K562 (cell line): ENCODE results near the gene VWA7. TPM values are rescaled to one million over a fixed set of nuclear protein-coding genes. Genes with fewer than 3 reads are reported as not detected.

Experiments used
- KAT2B ChIP-seq: IDR thresholded peaks from one replicate; pipeline ENCODE4 v1.6.1; 2012; ENCODE audit warnings: low read depth, mild to moderate bottlenecking, control low read depth, inconsistent platforms, low read length, moderate library complexity
- MTF1 ChIP-seq: fragments of 250-450 bp; sonication (Bioruptor Pico); IDR thresholded peaks from 2 replicates; pipeline ENCODE4 v1.9.0; 2021; ENCODE audit warnings: moderate library complexity, mild to moderate bottlenecking, inconsistent platforms, borderline replicate concordance
- RCOR1 ChIP-seq, 2 experiments: IDR thresholded peaks; 2 replicates each; pipeline ENCODE4 v1.6.1; 2012; ENCODE audit warnings: low read depth in 2 of 2, low read length in 2 of 2, borderline replicate concordance in 1 of 2, improper control_type of control experiment in 1 of 2
- SMARCA4 ChIP-seq: fragments of 450-650 bp; IDR thresholded peaks from 2 replicates; pipeline ENCODE4 v1.6.1; 2016
- STAT6 ChIP-seq: sonication (generic); formaldehyde crosslinking; IDR thresholded peaks from 2 replicates; pipeline ENCODE4 v1.8.1; 2023; ENCODE audit warnings: mild to moderate bottlenecking, missing genetic modification reagents
- ZNF184 ChIP-seq: sonication (generic); formaldehyde crosslinking; IDR thresholded peaks from 2 replicates; pipeline ENCODE4 v1.5.0; 2020; ENCODE audit warnings: missing genetic modification reagents
- ZNF280B ChIP-seq: fragments of 250-450 bp; sonication (Bioruptor Pico); IDR thresholded peaks from 2 replicates; pipeline ENCODE4 v1.5.1; 2021; ENCODE audit warnings: mild to moderate bottlenecking
- polyA plus RNA-seq, 8 experiments: library from polyadenylated mRNA; depleted of rRNA in 4 of 8; stranded (reverse) in 5 of 8; unstranded in 3 of 8; fragments of >200 nt; fragmentation: Nextera tagmentation in 2 of 8; fragmentation: Illumina TruSeq in 1 of 8; extraction: Ambion mirVana in 2 of 8; extraction: Trizol in 1 of 8; gene quantifications; 2 replicates each; pipeline versions ENCODE4 v1.2.1 to v1.2.3, GENCODE V29; 2011 to 2014; ENCODE audit warnings: inconsistent platforms in 1 of 8, missing spikeins in 1 of 8
- total RNA-seq, 7 experiments: library from RNA; depleted of rRNA in 6 of 7; stranded (reverse); fragments of >200 nt in 6 of 7; fragmentation: Illumina TruSeq in 2 of 7; extraction: Trizol in 2 of 7; gene quantifications; 2 replicates each; pipeline versions ENCODE4 v1.2.1 to v1.2.3, GENCODE V29; 2011 to 2021; ENCODE audit warnings: low replicate concordance in 1 of 7
- TF ChIP-seq, protein P1 (sequence below): fragments of 250-450 bp; sonication (Bioruptor Pico); IDR thresholded peaks from 2 replicates; pipeline ENCODE4 v1.4.0; 2020; ENCODE audit warnings: mild to moderate bottlenecking, moderate library complexity, borderline replicate concordance

VWA7 gene
- total and polyA plus RNA-seq, 9 of the 15 experiments (the other 6 are each of a cell fraction or from before 2014, with no cell fraction given): 0.18 to 2.9 (median 0.95) TPM

DNA sequence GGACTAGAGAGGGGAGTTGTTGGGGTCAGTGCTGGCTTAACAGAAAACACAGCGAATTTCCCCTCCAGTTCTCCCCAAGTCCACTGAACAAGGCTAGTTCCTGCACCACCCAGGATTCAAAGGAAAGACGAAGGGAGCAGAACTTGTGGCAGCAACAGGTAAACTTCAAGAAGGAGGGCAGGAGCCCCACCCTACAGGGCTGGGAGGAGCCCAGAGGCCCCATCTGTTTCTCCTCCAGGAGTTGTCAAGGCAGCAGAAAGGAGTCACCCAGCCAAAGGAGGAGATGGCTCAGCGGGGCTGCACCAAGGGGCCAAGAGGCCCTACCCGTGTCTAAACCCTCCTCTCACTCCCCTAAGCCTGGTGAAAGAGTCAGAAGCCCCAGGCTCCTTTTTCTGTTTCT lies 12.9 kb downstream of the VWA7 start (continued):
- TF ChIP-seq ZNF280B (CRISPR knock-in tag) (no peak), KAT2B (no peak), RCOR1 (IDR thresholded peaks at IDR 0.05; ENCODE audit: borderline replicate concordance in 1 of 2, low read depth in 2 of 2, low read length in 2 of 2) (no peak), ZNF184 (CRISPR knock-in tag) (no peak), STAT6 (CRISPR knock-in tag) (no peak), MTF1 (CRISPR knock-in tag) (no peak), SMARCA4 (no peak)
- TF ChIP-seq, protein P1, sequence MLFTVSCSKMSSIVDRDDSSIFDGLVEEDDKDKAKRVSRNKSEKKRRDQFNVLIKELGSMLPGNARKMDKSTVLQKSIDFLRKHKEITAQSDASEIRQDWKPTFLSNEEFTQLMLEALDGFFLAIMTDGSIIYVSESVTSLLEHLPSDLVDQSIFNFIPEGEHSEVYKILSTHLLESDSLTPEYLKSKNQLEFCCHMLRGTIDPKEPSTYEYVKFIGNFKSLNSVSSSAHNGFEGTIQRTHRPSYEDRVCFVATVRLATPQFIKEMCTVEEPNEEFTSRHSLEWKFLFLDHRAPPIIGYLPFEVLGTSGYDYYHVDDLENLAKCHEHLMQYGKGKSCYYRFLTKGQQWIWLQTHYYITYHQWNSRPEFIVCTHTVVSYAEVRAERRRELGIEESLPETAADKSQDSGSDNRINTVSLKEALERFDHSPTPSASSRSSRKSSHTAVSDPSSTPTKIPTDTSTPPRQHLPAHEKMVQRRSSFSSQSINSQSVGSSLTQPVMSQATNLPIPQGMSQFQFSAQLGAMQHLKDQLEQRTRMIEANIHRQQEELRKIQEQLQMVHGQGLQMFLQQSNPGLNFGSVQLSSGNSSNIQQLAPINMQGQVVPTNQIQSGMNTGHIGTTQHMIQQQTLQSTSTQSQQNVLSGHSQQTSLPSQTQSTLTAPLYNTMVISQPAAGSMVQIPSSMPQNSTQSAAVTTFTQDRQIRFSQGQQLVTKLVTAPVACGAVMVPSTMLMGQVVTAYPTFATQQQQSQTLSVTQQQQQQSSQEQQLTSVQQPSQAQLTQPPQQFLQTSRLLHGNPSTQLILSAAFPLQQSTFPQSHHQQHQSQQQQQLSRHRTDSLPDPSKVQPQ (CRISPR knock-in tag): no peak
